Stimulated activated CD8-positive, alpha-beta memory T cell treated with anti-CD3 and anti-CD28 coated beads, Interleukin-15, amount 100 ng/mL, for 24 hours (primary cell): Measurements from ENCODE around the gene LYPD8.

Source experiments
- DNase-seq: peaks from one replicate; pipeline ENCODE4 v3.0.0-alpha.2; 2020; ENCODE audit warnings: low read depth

LYPD8 gene

GRCh38 chr1:248757784-248758195 is 2.2 kb upstream of the LYPD8 start:
- DNase-seq: no peak

GRCh38 chr1:248756636-248757035 is 1.1 kb upstream of the LYPD8 start:
- DNase-seq: no peak

- no peak for DNase-seq
Measured at GRCh38 chr1:248756151-248756550, 592 bp upstream of the LYPD8 start.

- no peak for DNase-seq
Measured at GRCh38 chr1:248753708-248754280, 1.8 kb downstream of the LYPD8 start.

- DNase-seq: no peak
Measured at GRCh38 chr1:248753029-248753594, 2.4 kb downstream of the LYPD8 start.

GRCh38 chr1:248752161-248753028 is 3.2 kb downstream of the LYPD8 start:
- DNase-seq: no peak

- no peak for DNase-seq
Measured at GRCh38 chr1:248751635-248752034, 3.9 kb downstream of the LYPD8 start.

GRCh38 chr1:248751142-248751541 is 4.4 kb downstream of the LYPD8 start:
- DNase-seq: no peak

GRCh38 chr1:248750496-248750895 is 5.1 kb downstream of the LYPD8 start:
- DNase-seq: no peak

GRCh38 chr1:248748211-248748610 is 7.3 kb downstream of the LYPD8 start:
- no peak for DNase-seq

GRCh38 chr1:248740876-248741275 is 14.7 kb downstream of the LYPD8 start:
- DNase-seq: no peak

GRCh38 chr1:248739572-248740205 is 15.9 kb downstream of the LYPD8 start:
- DNase-seq: no peak

- DNase-seq: no peak
Measured at GRCh38 chr1:248737457-248737856, 18.1 kb downstream of the LYPD8 start.

GRCh38 chr1:248736977-248737376 is 18.6 kb downstream of the LYPD8 start:
- DNase-seq: no peak

- no peak for DNase-seq
Measured at GRCh38 chr1:248733566-248733965, 22.0 kb downstream of the LYPD8 start.

GRCh38 chr1:248730507-248731335 is 24.8 kb downstream of the LYPD8 start:
- no peak for DNase-seq

- no peak for DNase-seq
Measured at GRCh38 chr1:248714248-248714647, 41.3 kb downstream of the LYPD8 start.

- no peak for DNase-seq
Measured at GRCh38 chr1:248710305-248710900, 45.2 kb downstream of the LYPD8 start.

- DNase-seq: no peak
Measured at GRCh38 chr1:248704606-248705005, 51.0 kb downstream of the LYPD8 start.

GRCh38 chr1:248703674-248704073 is 51.9 kb downstream of the LYPD8 start:
- no peak for DNase-seq

- no peak for DNase-seq
Measured at GRCh38 chr1:248702714-248703113, 52.8 kb downstream of the LYPD8 start, which contains the start of gene OR14I1. OR14I1 (minus strand) TSS chr1:248702766.
